Measurements from ENCODE around the gene CD247. TPM values are rescaled to one million over a fixed set of nuclear protein-coding genes. Genes with fewer than 3 reads are reported as not detected.

CD247 gene
- polyA plus RNA-seq, 1 of the 3 experiments (the other 2 are of a cell fraction), result 0.08 TPM

DNA sequence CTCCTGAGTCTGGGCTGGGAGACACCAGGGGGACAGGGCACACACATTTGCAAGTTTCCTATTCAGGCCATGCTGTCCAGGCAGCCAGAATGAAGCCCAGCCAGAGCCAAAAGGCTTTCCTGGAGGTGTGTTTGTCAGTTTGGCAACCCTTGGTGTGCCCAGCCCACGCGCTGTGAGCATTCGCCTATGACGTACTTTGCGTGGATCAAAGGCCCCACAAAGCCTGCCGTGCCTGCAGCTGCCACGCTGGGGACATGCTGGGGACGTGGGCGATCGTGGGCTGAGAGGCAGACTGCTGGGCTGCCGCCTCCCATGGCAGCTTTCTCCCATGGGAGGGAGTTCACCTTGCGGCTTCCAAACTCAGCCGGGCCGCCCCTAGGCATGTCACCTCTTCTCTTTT is 57.5 kb downstream of the CD247 start:
- Histone ChIP-seq H3K27me3 (ENCODE audit: insufficient read depth) (peaks cover 4% of the 10 kb centered on the region; the same call in 1 of the 2 replicates), H3K4me2 (no peak overlapping the region), H3K9me3 (no peaks in the 10 kb centered on the region), H3K9ac (no peak overlapping the region), H4K20me1 (ENCODE audit: insufficient read depth) (no peaks in the 10 kb centered on the region), H2AFZ (ENCODE audit: low read depth) (no peak overlapping the region), H3K79me2 (ENCODE audit: insufficient read depth) (no peaks in the 10 kb centered on the region), H3K9me2 (no peaks in the 10 kb centered on the region), H3F3A (replicated peaks; ENCODE audit: insufficient read depth) (no peaks in the 10 kb centered on the region), H3K4me3 (ENCODE audit: low read depth in 2 of 2, low read length in 1 of 2) (no peak overlapping the region), H3K4me1 (ENCODE audit: control insufficient read depth in 1 of 2, insufficient read depth in 2 of 2, low read depth in 1 of 2, low read length in 1 of 2) (peaks cover 0 to 2% of the 10 kb centered on the region in 2 experiments; a peak in 1 of 4 replicates), H3K27ac (ENCODE audit: low read depth in 2 of 2, low read length in 1 of 2) (no peak overlapping the region), H3K36me3 (replicated peaks in 1 of 2; ENCODE audit: control insufficient read depth in 1 of 2, insufficient read depth in 2 of 2, low read length in 1 of 2) (no peaks in the 10 kb centered on the region)
- WGBS (ENCODE audit: low lambda C conversion rate), result 87% methylated on average over 10 of the region's 14 CpGs
- CTCF ChIA-PET, result no interaction called here
- TF ChIP-seq TEAD4 (IDR thresholded peaks at IDR 0.05; ENCODE audit: borderline replicate concordance, insufficient read depth) (no peak), RXRA (IDR thresholded peaks at IDR 0.05; ENCODE audit: borderline replicate concordance, low read depth) (no peak), NRF1 (IDR thresholded peaks at IDR 0.05; ENCODE audit: low read depth, low read length) (no peak), GABPA (IDR thresholded peaks at IDR 0.05; ENCODE audit: low read depth) (no peak), POLR2AphosphoS5 (IDR thresholded peaks at IDR 0.05; ENCODE audit: low read depth, low read length) (no peak), FOSL2 (IDR thresholded peaks at IDR 0.05; ENCODE audit: borderline replicate concordance, low read depth) (no peak), FOXJ3 (CRISPR knock-in tag; IDR thresholded peaks at IDR 0.05) (no peak), RFX5 (IDR thresholded peaks at IDR 0.05; ENCODE audit: low read length) (no peak), RAD21 (IDR thresholded peaks at IDR 0.05; ENCODE audit: low read length) (no peak), TCF12 (IDR thresholded peaks at IDR 0.05) (no peak), REST (IDR thresholded peaks at IDR 0.05; ENCODE audit: low read depth, low read length) (no peak), ELF1 (IDR thresholded peaks at IDR 0.05) (no peak), RCOR1 (IDR thresholded peaks at IDR 0.05; ENCODE audit: low read length) (no peak)
- TF ChIP-seq, protein P1, sequence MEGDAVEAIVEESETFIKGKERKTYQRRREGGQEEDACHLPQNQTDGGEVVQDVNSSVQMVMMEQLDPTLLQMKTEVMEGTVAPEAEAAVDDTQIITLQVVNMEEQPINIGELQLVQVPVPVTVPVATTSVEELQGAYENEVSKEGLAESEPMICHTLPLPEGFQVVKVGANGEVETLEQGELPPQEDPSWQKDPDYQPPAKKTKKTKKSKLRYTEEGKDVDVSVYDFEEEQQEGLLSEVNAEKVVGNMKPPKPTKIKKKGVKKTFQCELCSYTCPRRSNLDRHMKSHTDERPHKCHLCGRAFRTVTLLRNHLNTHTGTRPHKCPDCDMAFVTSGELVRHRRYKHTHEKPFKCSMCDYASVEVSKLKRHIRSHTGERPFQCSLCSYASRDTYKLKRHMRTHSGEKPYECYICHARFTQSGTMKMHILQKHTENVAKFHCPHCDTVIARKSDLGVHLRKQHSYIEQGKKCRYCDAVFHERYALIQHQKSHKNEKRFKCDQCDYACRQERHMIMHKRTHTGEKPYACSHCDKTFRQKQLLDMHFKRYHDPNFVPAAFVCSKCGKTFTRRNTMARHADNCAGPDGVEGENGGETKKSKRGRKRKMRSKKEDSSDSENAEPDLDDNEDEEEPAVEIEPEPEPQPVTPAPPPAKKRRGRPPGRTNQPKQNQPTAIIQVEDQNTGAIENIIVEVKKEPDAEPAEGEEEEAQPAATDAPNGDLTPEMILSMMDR (IDR thresholded peaks at IDR 0.05), result no peak
- TF ChIP-seq, protein P2, sequence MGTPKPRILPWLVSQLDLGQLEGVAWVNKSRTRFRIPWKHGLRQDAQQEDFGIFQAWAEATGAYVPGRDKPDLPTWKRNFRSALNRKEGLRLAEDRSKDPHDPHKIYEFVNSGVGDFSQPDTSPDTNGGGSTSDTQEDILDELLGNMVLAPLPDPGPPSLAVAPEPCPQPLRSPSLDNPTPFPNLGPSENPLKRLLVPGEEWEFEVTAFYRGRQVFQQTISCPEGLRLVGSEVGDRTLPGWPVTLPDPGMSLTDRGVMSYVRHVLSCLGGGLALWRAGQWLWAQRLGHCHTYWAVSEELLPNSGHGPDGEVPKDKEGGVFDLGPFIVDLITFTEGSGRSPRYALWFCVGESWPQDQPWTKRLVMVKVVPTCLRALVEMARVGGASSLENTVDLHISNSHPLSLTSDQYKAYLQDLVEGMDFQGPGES (IDR thresholded peaks at IDR 0.05; ENCODE audit: low read depth, low read length), result no peak
- POLR2A ChIA-PET, result no interaction called here
- DNase-seq, result no peak

All from SK-N-SH (cell line).